ENCODE results near the gene FNBP1.

DNA sequence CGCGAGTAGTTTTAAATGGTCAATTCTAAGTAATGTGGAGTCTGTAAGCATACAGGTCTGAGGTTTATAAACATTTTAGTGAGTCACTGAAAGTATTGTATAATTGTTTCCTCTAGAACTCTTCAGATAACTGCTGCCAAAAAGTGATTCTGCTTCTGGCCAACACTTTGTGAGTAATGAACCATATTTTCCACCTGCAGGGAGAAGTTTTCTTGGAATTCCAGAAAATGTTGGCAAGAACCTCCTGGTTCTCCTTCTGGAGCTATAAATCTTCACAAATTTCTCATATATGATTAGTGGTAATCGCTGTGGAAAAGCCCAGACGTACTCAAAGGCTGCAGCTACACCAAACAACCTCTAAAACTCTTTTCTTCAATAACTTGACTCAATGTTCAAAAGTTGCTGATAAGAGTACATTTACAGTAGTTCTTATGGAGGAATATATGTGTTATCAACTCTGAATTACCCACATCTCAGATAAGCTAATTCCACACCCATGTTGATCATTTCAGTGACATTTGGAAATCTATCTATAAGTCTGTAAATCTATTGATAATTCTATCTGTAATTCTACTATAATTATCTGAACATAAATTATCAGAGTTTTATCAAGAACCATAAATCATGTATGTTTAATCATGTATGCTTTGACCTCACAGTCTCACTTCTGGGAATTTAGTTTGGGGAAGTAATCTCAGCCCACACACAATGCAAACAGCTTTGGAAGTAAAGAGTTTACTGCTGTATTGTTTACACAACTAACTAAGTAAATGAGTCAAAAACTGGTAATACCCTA is 74.1 kb downstream of the FNBP1 start:
- TF ChIP-seq, protein P1, sequence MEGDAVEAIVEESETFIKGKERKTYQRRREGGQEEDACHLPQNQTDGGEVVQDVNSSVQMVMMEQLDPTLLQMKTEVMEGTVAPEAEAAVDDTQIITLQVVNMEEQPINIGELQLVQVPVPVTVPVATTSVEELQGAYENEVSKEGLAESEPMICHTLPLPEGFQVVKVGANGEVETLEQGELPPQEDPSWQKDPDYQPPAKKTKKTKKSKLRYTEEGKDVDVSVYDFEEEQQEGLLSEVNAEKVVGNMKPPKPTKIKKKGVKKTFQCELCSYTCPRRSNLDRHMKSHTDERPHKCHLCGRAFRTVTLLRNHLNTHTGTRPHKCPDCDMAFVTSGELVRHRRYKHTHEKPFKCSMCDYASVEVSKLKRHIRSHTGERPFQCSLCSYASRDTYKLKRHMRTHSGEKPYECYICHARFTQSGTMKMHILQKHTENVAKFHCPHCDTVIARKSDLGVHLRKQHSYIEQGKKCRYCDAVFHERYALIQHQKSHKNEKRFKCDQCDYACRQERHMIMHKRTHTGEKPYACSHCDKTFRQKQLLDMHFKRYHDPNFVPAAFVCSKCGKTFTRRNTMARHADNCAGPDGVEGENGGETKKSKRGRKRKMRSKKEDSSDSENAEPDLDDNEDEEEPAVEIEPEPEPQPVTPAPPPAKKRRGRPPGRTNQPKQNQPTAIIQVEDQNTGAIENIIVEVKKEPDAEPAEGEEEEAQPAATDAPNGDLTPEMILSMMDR (IDR thresholded peaks at IDR 0.05), result no peak
- no peak for TF ChIP-seq POLR2A (IDR thresholded peaks at IDR 0.05)

Measured in body of pancreas (tissue), 4 donors.